GM18858 (cell line): ENCODE measurements around the gene FGFR2.

ENCODE experiments used
- ATAC-seq: cut with Tn5 transposase; IDR thresholded peaks from one replicate; pipeline ENCODE4 v1.9.1; 2021; ENCODE audit not compliant: unreplicated experiment

The FGFR2 gene

GRCh38 chr10:121497513-121498470 is 100.5 kb downstream of the FGFR2 start:
- no peak for ATAC-seq

- no peak for ATAC-seq
Measured at GRCh38 chr10:121495719-121496118, 102.5 kb downstream of the FGFR2 start.

GRCh38 chr10:121494296-121494695 is 103.9 kb downstream of the FGFR2 start:
- no peak for ATAC-seq

GRCh38 chr10:121493521-121493920 is 104.7 kb downstream of the FGFR2 start:
- ATAC-seq, result no peak

GRCh38 chr10:121490871-121491519 is 107.2 kb downstream of the FGFR2 start:
- ATAC-seq, result no peak

GRCh38 chr10:121485436-121486139 is 112.7 kb downstream of the FGFR2 start:
- no peak for ATAC-seq

GRCh38 chr10:121484816-121485215 is 113.4 kb downstream of the FGFR2 start:
- ATAC-seq, result no peak

GRCh38 chr10:121484401-121484800 is 113.8 kb downstream of the FGFR2 start:
- no peak for ATAC-seq

- no peak for ATAC-seq
Measured at GRCh38 chr10:121481180-121481579, 117.1 kb downstream of the FGFR2 start.

GRCh38 chr10:121478556-121478955 is 119.7 kb downstream of the FGFR2 start:
- ATAC-seq, result no peak

GRCh38 chr10:121469797-121470606 is 128.2 kb downstream of the FGFR2 start:
- ATAC-seq, result no peak

GRCh38 chr10:121468726-121469125 is 129.5 kb downstream of the FGFR2 start:
- no peak for ATAC-seq

- ATAC-seq, result no peak
Measured at GRCh38 chr10:121466424-121466823, 131.8 kb downstream of the FGFR2 start.

- no peak for ATAC-seq
Measured at GRCh38 chr10:121465215-121465614, 133.0 kb downstream of the FGFR2 start.

- no peak for ATAC-seq
Measured at GRCh38 chr10:121464517-121464916, 133.7 kb downstream of the FGFR2 start.

GRCh38 chr10:121462955-121463354 is 135.3 kb downstream of the FGFR2 start:
- ATAC-seq, result no peak

- no peak for ATAC-seq
Measured at GRCh38 chr10:121462281-121462680, 136.0 kb downstream of the FGFR2 start.

- no peak for ATAC-seq
Measured at GRCh38 chr10:121461307-121461706, 136.9 kb downstream of the FGFR2 start.

- no peak for ATAC-seq
Measured at GRCh38 chr10:121460733-121461132, 137.5 kb downstream of the FGFR2 start.

- no peak for ATAC-seq
Measured at GRCh38 chr10:121459622-121460453, 138.4 kb downstream of the FGFR2 start.
